Muscle layer of colon (tissue), 2 donors: ENCODE data around the gene ODF2L.

ENCODE experiments used
- H3K27ac ChIP-seq: one replicate; pipeline ENCODE4 v1.7.0; 2013; ENCODE audit warnings: low read depth, mild to moderate bottlenecking, low read length, moderate library complexity
- H3K27me3 ChIP-seq, 2 donors: one replicate each; pipeline ENCODE4 v1.7.0; 2013; ENCODE audit warnings: low read length in 2 of 2, mild to moderate bottlenecking in 2 of 2; ENCODE audit not compliant: insufficient read depth in 2 of 2, control insufficient read depth in 1 of 2
- H3K36me3 ChIP-seq: one replicate; pipeline ENCODE4 v1.7.0; 2013; ENCODE audit warnings: mild to moderate bottlenecking, low read length; ENCODE audit not compliant: insufficient read depth
- H3K4me1 ChIP-seq: one replicate; pipeline ENCODE4 v1.7.0; 2013; ENCODE audit warnings: mild to moderate bottlenecking, low read length; ENCODE audit not compliant: insufficient read depth
- H3K4me3 ChIP-seq, 2 donors: one replicate each; pipeline ENCODE4 v1.7.0; 2013; ENCODE audit warnings: low read length in 2 of 2, low read depth in 1 of 2, mild to moderate bottlenecking in 1 of 2, moderate library complexity in 1 of 2
- H3K9ac ChIP-seq: one replicate; pipeline ENCODE4 v1.7.0; 2013; ENCODE audit warnings: low read length
- H3K9me3 ChIP-seq: one replicate; pipeline ENCODE4 v1.7.0; 2013; ENCODE audit warnings: mild to moderate bottlenecking, low read length
- donor health status: abdominal sarcoma.
- donor health status: Adenocarcinoma of cecum.

ODF2L gene

GRCh38 chr1:86395751-86396497, at the start of gene ODF2L:
ODF2L (minus strand) TSS chr1:86396323; CDS start chr1:86387027, 9,296 bp downstream.
- Histone ChIP-seq H3K4me3 (peak within 1 kb of the TSS; percentile 75 to 88), H3K9me3 (no peaks in the 10 kb centered on the region), H3K9ac (peak within 1 kb of the TSS; percentile 65), H3K27me3 (no peaks in the 10 kb centered on the region), H3K4me1 (peaks cover 5% of the 10 kb centered on the region), H3K27ac (peak within 1 kb of the TSS; percentile 28), H3K36me3 (no peaks in the 10 kb centered on the region)

GRCh38 chr1:86445919-86446318, 49.8 kb upstream of the ODF2L start:
- H3K27ac ChIP-seq, result no peak overlapping the region
- no peak overlapping the region for H3K9ac ChIP-seq
- H3K9me3 ChIP-seq, result no peaks in the 10 kb centered on the region
- H3K4me1 ChIP-seq, result no peaks in the 10 kb centered on the region
- H3K27me3 ChIP-seq, result no peaks in the 10 kb centered on the region
- no peaks in the 10 kb centered on the region for H3K36me3 ChIP-seq
- H3K4me3 ChIP-seq, result no peak overlapping the region

- Histone ChIP-seq H3K36me3 (no peaks in the 10 kb centered on the region), H3K9me3 (no peaks in the 10 kb centered on the region), H3K9ac (no peak overlapping the region), H3K4me1 (no peaks in the 10 kb centered on the region), H3K27ac (no peak overlapping the region), H3K4me3 (no peak overlapping the region), H3K27me3 (no peaks in the 10 kb centered on the region)
Measured at GRCh38 chr1:86441997-86442396, 45.9 kb upstream of the ODF2L start.

DNA sequence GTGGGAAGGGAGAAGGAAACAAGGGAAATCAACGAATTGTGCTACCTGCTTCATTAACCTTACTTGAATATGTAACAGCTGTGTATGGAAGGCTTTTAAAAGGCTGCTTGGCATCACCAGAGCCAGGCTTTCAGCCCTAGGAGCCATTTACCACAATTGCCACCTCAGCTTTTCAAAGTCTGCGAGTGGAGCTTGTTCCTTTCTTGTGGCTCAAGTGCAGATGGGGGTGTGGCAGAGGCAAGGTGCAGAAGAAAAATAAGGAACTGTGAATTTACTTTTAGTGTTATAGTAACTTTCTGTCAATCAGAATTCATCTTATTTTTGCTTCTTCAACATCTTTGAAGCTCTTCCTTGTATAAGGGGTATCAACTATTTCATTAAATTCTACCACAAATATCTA, 45.5 kb upstream of the ODF2L start:
- Histone ChIP-seq H3K9ac (no peak overlapping the region), H3K4me1 (no peaks in the 10 kb centered on the region), H3K4me3 (no peak overlapping the region), H3K27ac (no peak overlapping the region), H3K27me3 (no peaks in the 10 kb centered on the region), H3K9me3 (no peaks in the 10 kb centered on the region), H3K36me3 (no peaks in the 10 kb centered on the region)

DNA sequence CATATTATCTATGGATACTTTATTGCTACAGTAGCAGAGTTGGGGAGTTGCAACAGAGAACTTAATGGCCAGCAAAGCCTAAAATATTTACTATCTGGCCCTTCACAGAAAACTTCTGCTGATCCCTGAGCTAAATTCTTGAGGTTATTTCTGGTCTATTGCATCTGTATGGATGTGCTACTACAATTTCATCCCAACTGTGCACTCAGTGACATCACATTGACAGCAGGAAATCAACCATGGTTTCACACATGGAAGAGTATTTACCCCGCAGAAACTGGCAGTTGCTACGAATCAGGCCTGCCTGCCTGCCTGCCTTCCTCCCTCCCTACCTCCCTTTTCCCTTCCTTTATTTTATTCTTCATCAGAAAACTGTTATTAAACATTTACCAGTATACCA, 39.9 kb upstream of the ODF2L start:
- Histone ChIP-seq H3K36me3 (no peaks in the 10 kb centered on the region), H3K9me3 (no peaks in the 10 kb centered on the region), H3K27me3 (no peaks in the 10 kb centered on the region), H3K27ac (no peak overlapping the region), H3K4me1 (no peaks in the 10 kb centered on the region), H3K9ac (no peak overlapping the region), H3K4me3 (no peak overlapping the region)

GRCh38 chr1:86435327-86435726, 39.2 kb upstream of the ODF2L start:
- Histone ChIP-seq H3K36me3 (no peaks in the 10 kb centered on the region), H3K4me1 (peaks cover 2% of the 10 kb centered on the region), H3K27me3 (no peaks in the 10 kb centered on the region), H3K27ac (no peak overlapping the region), H3K9ac (no peak overlapping the region), H3K4me3 (no peak overlapping the region), H3K9me3 (no peaks in the 10 kb centered on the region)

DNA sequence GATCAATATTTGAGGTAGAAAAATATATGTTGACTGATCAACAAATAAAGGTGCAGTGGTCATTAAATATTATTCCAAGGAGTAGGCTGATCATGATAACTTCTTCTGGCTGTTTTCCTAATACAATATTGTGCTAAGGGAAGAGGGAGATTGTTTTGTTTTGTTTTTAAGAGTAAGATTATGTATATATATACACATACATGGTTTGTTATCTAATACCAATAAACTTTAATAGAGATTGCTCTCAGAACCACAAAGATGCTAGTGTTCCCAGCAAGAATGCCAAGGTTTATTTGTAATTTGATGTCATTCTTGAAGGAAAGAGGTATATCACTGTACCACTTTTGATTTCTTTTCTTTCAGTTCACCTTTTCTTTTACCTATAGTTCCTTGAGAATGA, 37.9 kb upstream of the ODF2L start:
- Histone ChIP-seq H3K27me3 (no peaks in the 10 kb centered on the region), H3K27ac (no peak overlapping the region), H3K4me1 (peaks cover 5% of the 10 kb centered on the region), H3K36me3 (no peaks in the 10 kb centered on the region), H3K9me3 (no peaks in the 10 kb centered on the region), H3K4me3 (no peak overlapping the region), H3K9ac (no peak overlapping the region)

DNA sequence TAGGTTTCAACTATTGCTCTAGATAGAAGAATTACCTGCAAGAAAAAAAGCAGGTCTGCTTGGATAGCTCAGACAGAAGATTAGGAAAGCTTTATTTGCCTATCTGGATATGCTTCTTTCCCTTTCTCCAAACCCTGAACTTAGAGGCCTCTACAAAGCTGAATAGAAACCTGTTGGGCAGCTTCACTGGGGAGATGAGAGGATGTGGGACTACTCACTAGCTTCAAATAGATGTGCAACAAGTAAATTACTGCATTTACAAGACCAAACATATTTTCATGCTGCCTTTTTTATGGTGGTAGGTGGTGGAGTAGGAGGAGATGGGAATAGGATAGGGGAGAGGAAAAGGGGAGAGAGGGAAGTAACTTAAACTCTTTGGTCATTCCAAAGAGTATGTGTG, 34.3 kb upstream of the ODF2L start:
- no peak overlapping the region for H3K9ac ChIP-seq
- H3K36me3 ChIP-seq, result no peaks in the 10 kb centered on the region
- no peak overlapping the region for H3K4me3 ChIP-seq
- no peaks in the 10 kb centered on the region for H3K27me3 ChIP-seq
- H3K4me1 ChIP-seq, result peaks cover 5% of the 10 kb centered on the region
- no peaks in the 10 kb centered on the region for H3K9me3 ChIP-seq
- H3K27ac ChIP-seq, result peak overlapping the region; percentile 3

DNA sequence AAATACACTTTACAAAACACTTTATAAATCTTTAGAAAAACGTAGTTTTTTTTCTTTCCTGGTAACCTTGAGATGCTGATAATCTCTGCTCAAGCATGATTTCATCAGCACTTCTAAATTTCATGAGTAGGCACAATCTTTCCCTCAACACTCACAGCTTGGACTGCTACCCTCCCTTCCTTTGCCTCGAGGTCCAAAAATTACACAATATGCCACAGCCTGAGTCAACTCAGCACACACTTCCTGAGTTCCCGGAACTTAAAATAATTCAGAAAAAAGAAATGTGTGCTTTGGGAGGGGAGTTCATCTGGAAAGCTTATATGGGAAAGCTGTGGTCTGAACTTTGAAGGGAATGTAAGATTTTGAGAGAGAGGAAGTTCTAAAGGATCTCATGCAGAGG, 33.7 kb upstream of the ODF2L start:
- no peak overlapping the region for H3K4me3 ChIP-seq
- H3K9me3 ChIP-seq, result no peaks in the 10 kb centered on the region
- H3K4me1 ChIP-seq, result peaks cover 5% of the 10 kb centered on the region
- H3K27ac ChIP-seq, result no peak overlapping the region
- no peaks in the 10 kb centered on the region for H3K27me3 ChIP-seq
- no peak overlapping the region for H3K9ac ChIP-seq
- no peaks in the 10 kb centered on the region for H3K36me3 ChIP-seq

DNA sequence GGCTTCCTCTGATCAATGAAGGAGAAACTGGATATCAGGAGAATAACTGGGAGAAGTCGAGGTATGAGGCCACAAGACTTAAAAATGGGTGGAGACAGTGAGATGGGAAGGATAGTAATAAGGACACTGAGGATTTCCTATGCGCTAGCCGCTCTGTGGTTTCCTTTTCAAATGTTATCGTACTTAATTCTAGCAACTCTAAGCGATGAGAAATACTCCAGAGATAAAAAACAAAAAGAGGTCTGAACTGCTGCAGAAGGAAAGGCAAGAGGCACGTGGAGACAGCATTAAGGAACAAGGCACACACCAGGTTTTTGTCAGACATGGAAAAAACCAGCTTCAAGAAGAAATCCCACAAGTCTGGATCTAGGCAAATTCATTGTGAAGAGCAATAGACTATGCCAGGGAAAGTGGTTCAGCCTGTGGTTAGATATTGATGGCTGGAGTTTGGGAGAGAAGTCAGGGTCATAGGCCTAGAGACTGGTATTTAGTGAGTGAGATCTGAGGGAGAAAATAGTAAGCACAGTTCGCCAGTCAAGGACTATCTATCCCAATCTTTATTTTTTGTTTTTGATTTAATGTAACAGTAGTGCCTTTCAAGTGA, 33.1 kb upstream of the ODF2L start:
- Histone ChIP-seq H3K36me3 (no peaks in the 10 kb centered on the region), H3K4me1 (peaks cover 5% of the 10 kb centered on the region), H3K4me3 (no peak overlapping the region), H3K9ac (no peak overlapping the region), H3K9me3 (no peaks in the 10 kb centered on the region), H3K27me3 (no peaks in the 10 kb centered on the region), H3K27ac (no peak overlapping the region)

- Histone ChIP-seq H3K4me3 (no peak within 1 kb of the TSS), H3K36me3 (no peaks in the 10 kb centered on the region), H3K9me3 (no peaks in the 10 kb centered on the region), H3K27me3 (no peaks in the 10 kb centered on the region), H3K4me1 (no peaks in the 10 kb centered on the region), H3K9ac (no peak within 1 kb of the TSS), H3K27ac (no peak within 1 kb of the TSS)
Measured at GRCh38 chr1:86423873-86424272, 27.8 kb upstream of the ODF2L start, which contains the start of gene CLCA2. CLCA2 (plus strand) TSS chr1:86424171; CDS start chr1:86424248, 77 bp downstream.

- no peak overlapping the region for H3K4me3 ChIP-seq
- H3K36me3 ChIP-seq, result no peaks in the 10 kb centered on the region
- H3K4me1 ChIP-seq, result no peaks in the 10 kb centered on the region
- no peak overlapping the region for H3K9ac ChIP-seq
- H3K27ac ChIP-seq, result no peak overlapping the region
- no peaks in the 10 kb centered on the region for H3K9me3 ChIP-seq
- H3K27me3 ChIP-seq, result no peaks in the 10 kb centered on the region
Measured at GRCh38 chr1:86423473-86423872, 27.4 kb upstream of the ODF2L start.
